ENCODE measurements around the gene ATP5F1D. TPM values are rescaled to one million over a fixed set of nuclear protein-coding genes. Genes with fewer than 3 reads are reported as not detected.

Gene ATP5F1D
- total and polyA plus RNA-seq, 2 of the 13 experiments (the other 11 are each of a cell fraction or from before 2014, with no cell fraction given): 39.4 to 78.7 TPM

- TF ChIP-seq HMG20A (CRISPR knock-in tag; IDR thresholded peaks at IDR 0.05; ENCODE audit: borderline replicate concordance) (no peak), SCMH1 (CRISPR knock-in tag; IDR thresholded peaks at IDR 0.05; ENCODE audit: borderline replicate concordance) (no peak), ZMYM4 (CRISPR knock-in tag; IDR thresholded peaks at IDR 0.05) (no peak), HNF4A (CRISPR knock-in tag; IDR thresholded peaks at IDR 0.05) (no peak), TCF7L2 (IDR thresholded peaks at IDR 0.05; ENCODE audit: low read depth, low read length) (no peak), DPF2 (CRISPR knock-in tag; IDR thresholded peaks at IDR 0.05; ENCODE audit: borderline replicate concordance, low read depth) (no peak), JDP2 (CRISPR knock-in tag; IDR thresholded peaks at IDR 0.05; ENCODE audit: borderline replicate concordance) (no peak), ZNF234 (CRISPR knock-in tag; conservative IDR thresholded peaks at IDR 0.05) (no peak), NKX3-1 (CRISPR knock-in tag; IDR thresholded peaks at IDR 0.05) (no peak), PAX8 (CRISPR knock-in tag; IDR thresholded peaks at IDR 0.05; ENCODE audit: borderline replicate concordance) (no peak), GABPA (IDR thresholded peaks at IDR 0.05; ENCODE audit: low read depth, low read length) (no peak), GABPA (CRISPR knock-in tag; IDR thresholded peaks at IDR 0.05; ENCODE audit: low read depth) (no peak), ZFP36L2 (CRISPR knock-in tag; IDR thresholded peaks at IDR 0.05) (no peak)
- TF ChIP-seq, protein P1, sequence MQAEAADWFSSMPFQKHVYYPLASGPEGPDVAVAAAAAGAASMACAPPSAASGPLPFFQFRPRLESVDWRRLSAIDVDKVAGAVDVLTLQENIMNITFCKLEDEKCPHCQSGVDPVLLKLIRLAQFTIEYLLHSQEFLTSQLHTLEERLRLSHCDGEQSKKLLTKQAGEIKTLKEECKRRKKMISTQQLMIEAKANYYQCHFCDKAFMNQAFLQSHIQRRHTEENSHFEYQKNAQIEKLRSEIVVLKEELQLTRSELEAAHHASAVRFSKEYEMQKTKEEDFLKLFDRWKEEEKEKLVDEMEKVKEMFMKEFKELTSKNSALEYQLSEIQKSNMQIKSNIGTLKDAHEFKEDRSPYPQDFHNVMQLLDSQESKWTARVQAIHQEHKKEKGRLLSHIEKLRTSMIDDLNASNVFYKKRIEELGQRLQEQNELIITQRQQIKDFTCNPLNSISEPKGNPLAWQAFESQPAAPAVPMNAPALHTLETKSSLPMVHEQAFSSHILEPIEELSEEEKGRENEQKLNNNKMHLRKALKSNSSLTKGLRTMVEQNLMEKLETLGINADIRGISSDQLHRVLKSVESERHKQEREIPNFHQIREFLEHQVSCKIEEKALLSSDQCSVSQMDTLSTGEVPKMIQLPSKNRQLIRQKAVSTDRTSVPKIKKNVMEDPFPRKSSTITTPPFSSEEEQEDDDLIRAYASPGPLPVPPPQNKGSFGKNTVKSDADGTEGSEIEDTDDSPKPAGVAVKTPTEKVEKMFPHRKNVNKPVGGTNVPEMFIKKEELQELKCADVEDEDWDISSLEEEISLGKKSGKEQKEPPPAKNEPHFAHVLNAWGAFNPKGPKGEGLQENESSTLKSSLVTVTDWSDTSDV (CRISPR knock-in tag; IDR thresholded peaks at IDR 0.05): no peak
- ChIA-PET POLR2A (interaction anchor here (0.7 kb wide), 1 partner anchor 44 kb away, joined by 3 read pairs; the partner anchor contains the start of gene CIRBP), CTCF (ENCODE audit: low intra/inter-chr PET ratio, low total read pairs) (no interaction called here)
- BruUV-seq (replicated peaks): no TSS peak
- no peaks in the 10 kb centered on the region for H3K79me2 ChIP-seq (ENCODE audit: insufficient read depth, low read length)
- H3K4me3 ChIP-seq (replicated peaks in 1 of 3; ENCODE audit: insufficient read depth in 1 of 3, low read depth in 2 of 3, low read length in 3 of 3): no peak overlapping the region
- H3K4me2 ChIP-seq (ENCODE audit: low read depth, low read length): no peak overlapping the region
- DNase-seq (ENCODE audit: low spot score): no peak
- no peaks in the 10 kb centered on the region for H3K9me3 ChIP-seq (ENCODE audit: low read length)
- no peak for FAIRE-seq
- in situ Hi-C loops (cut with HindIII; ENCODE audit: extremely low pct_ligation_motif_present, low pct_unique_long_range_greater_than_20kb) (no loop called here), intact Hi-C loops (cut with micrococcal nuclease; ENCODE audit: unreplicated experiment) (no loop called here)
- no peaks in the 10 kb centered on the region for H3K27me3 ChIP-seq (ENCODE audit: control insufficient read depth in 1 of 2, insufficient read depth in 2 of 2, low read length in 2 of 2)
- WGBS (ENCODE audit: low lambda C conversion rate): 100% methylated on average over 1 of the region's 16 CpGs
- H3K9ac ChIP-seq (ENCODE audit: insufficient read depth, low read depth, low read length): no peak overlapping the region
- H3K27ac ChIP-seq (ENCODE audit: extremely low read length, insufficient read depth, low read length): no peak overlapping the region
- peaks cover 17 to 24% of the 10 kb centered on the region in 2 experiments; a peak in 4 of 5 replicates for H3K36me3 ChIP-seq (replicated peaks in 1 of 2; ENCODE audit: control insufficient read depth in 1 of 2, insufficient read depth in 2 of 2, low read length in 2 of 2)
- H4K20me1 ChIP-seq (ENCODE audit: insufficient read depth, low read length): no peaks in the 10 kb centered on the region
- ATAC-seq: no peak
- H2AFZ ChIP-seq (ENCODE audit: low read length): no peak overlapping the region
- H3K4me1 ChIP-seq (ENCODE audit: insufficient read depth, low read length): 0 out of 2 replicates have a peak, but pooled peaks cover 8% of the 10 kb centered on the region
These were observed 16.7 kb upstream of the ATP5F1D start for GRCh38 chr19:1224847-1225246.

All from HepG2 (cell line).